GM19035 (cell line): ENCODE results near the gene SMAP2.
A peak's percentile ranks its signal among the peaks of the same experiment; 100 is the strongest.
"Not testable (repeated sequence)": the region's sequence is repeated elsewhere in the genome, so short reads cannot be mapped to it uniquely, and the experiment has no call there.

ENCODE experiments used
- ATAC-seq: cut with Tn5 transposase; IDR thresholded peaks from one replicate; pipeline ENCODE4 v1.9.1; 2021; ENCODE audit not compliant: unreplicated experiment

Gene SMAP2

GRCh38 chr1:40373323-40374283 lies at the start of gene SMAP2:
SMAP2 (plus strand) TSS chr1:40373727; CDS start chr1:40374121, 394 bp downstream.
- peak; percentile 87 for ATAC-seq

- not testable (repeated sequence) for ATAC-seq
These were observed 42.1 kb upstream of the SMAP2 start for GRCh38 chr1:40331403-40331802.

- no peak for ATAC-seq
These were observed 40.8 kb upstream of the SMAP2 start for GRCh38 chr1:40332695-40333094.

GRCh38 chr1:40337443-40337842 lies 36.1 kb upstream of the SMAP2 start:
- no peak for ATAC-seq

GRCh38 chr1:40338745-40339419 lies 34.6 kb upstream of the SMAP2 start:
- no peak for ATAC-seq

- no peak for ATAC-seq
These were observed 33.9 kb upstream of the SMAP2 start for GRCh38 chr1:40339420-40340323.

- no peak for ATAC-seq
These were observed 31.8 kb upstream of the SMAP2 start for GRCh38 chr1:40341491-40342380.

GRCh38 chr1:40342381-40342717 lies 31.2 kb upstream of the SMAP2 start:
- not testable (repeated sequence) for ATAC-seq

GRCh38 chr1:40344597-40344996 lies 28.9 kb upstream of the SMAP2 start:
- no peak for ATAC-seq

GRCh38 chr1:40350391-40350790 lies 23.1 kb upstream of the SMAP2 start:
- ATAC-seq, result no peak

GRCh38 chr1:40351124-40351523 lies 22.4 kb upstream of the SMAP2 start:
- no peak for ATAC-seq

GRCh38 chr1:40352126-40352525 lies 21.4 kb upstream of the SMAP2 start:
- ATAC-seq, result no peak

- no peak for ATAC-seq
These were observed 20.4 kb upstream of the SMAP2 start for GRCh38 chr1:40353082-40353481.

GRCh38 chr1:40357625-40358024 lies 15.9 kb upstream of the SMAP2 start:
- no peak for ATAC-seq

- ATAC-seq, result no peak
These were observed 12.9 kb upstream of the SMAP2 start for GRCh38 chr1:40360631-40361030.

- no peak for ATAC-seq
These were observed 12.3 kb upstream of the SMAP2 start for GRCh38 chr1:40361201-40361600.

- no peak for ATAC-seq
These were observed 11.9 kb upstream of the SMAP2 start for GRCh38 chr1:40361637-40362036.

- ATAC-seq, result no peak
These were observed 11.3 kb upstream of the SMAP2 start for GRCh38 chr1:40362199-40362598.

- ATAC-seq, result no peak
These were observed 10.8 kb upstream of the SMAP2 start for GRCh38 chr1:40362699-40363098.

GRCh38 chr1:40363721-40364120 lies 9.8 kb upstream of the SMAP2 start:
- peak; percentile 96 for ATAC-seq
